WERI-Rb-1 (cell line): Measurements from ENCODE around the gene VWCE.

Experiments
- DNase-seq: peaks from one replicate; pipeline ENCODE4 v3.0.0-alpha.2; 2020
- H3K27ac ChIP-seq: fragments of 250-450 bp; sonication (Bioruptor Pico); 2 replicates; pipeline ENCODE4 v1.5.1; 2020; ENCODE audit warnings: mild to moderate bottlenecking, moderate library complexity
- H3K27me3 ChIP-seq: fragments of 250-450 bp; sonication (Bioruptor Pico); 2 replicates; pipeline ENCODE4 v1.5.1; 2021; ENCODE audit warnings: mild to moderate bottlenecking, low read depth, moderate library complexity; ENCODE audit not compliant: insufficient read depth, severe bottlenecking
- H3K36me3 ChIP-seq: fragments of 250-450 bp; sonication (Bioruptor Pico); 2 replicates; pipeline ENCODE4 v1.5.1; 2020; ENCODE audit warnings: mild to moderate bottlenecking, moderate library complexity
- H3K4me3 ChIP-seq: 2 replicates; pipeline ENCODE4 v1.5.1; 2011; ENCODE audit warnings: low read depth, mild to moderate bottlenecking, control low read depth, low read length
- H3K9me3 ChIP-seq: fragments of 250-450 bp; sonication (Bioruptor Pico); 2 replicates; pipeline ENCODE4 v1.5.1; 2021; ENCODE audit warnings: mild to moderate bottlenecking, moderate library complexity; ENCODE audit not compliant: severe bottlenecking
- TF ChIP-seq, protein P1 (sequence below): IDR thresholded peaks from 2 replicates; pipeline ENCODE4 v1.5.1; 2011; ENCODE audit warnings: low read depth, mild to moderate bottlenecking, control low read depth, inconsistent platforms, low read length

Gene VWCE

DNA sequence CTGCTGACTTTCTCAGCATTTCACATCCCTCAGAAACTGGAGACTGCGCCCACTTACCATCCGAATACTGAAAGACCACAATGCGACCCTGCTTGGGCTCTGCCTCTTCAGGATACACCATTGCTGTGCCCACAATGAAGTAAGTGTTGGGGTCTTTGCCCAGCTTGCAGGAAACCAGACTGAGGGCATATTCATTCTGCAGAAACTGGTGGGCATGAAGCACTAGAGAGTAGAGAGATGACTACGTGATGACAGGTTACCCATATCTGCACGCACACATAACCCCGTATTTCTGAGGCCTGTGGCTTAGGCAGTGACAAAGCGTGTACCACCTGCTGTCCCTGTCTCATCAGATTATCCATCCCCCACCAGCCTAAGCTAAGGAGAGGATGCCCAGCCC, 14.6 kb upstream of the VWCE start:
- TF ChIP-seq, protein P1, sequence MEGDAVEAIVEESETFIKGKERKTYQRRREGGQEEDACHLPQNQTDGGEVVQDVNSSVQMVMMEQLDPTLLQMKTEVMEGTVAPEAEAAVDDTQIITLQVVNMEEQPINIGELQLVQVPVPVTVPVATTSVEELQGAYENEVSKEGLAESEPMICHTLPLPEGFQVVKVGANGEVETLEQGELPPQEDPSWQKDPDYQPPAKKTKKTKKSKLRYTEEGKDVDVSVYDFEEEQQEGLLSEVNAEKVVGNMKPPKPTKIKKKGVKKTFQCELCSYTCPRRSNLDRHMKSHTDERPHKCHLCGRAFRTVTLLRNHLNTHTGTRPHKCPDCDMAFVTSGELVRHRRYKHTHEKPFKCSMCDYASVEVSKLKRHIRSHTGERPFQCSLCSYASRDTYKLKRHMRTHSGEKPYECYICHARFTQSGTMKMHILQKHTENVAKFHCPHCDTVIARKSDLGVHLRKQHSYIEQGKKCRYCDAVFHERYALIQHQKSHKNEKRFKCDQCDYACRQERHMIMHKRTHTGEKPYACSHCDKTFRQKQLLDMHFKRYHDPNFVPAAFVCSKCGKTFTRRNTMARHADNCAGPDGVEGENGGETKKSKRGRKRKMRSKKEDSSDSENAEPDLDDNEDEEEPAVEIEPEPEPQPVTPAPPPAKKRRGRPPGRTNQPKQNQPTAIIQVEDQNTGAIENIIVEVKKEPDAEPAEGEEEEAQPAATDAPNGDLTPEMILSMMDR: no peak
- Histone ChIP-seq H3K9me3 (no peaks in the 10 kb centered on the region), H3K4me3 (no peak overlapping the region), H3K27me3 (no peaks in the 10 kb centered on the region), H3K36me3 (peaks cover 96% of the 10 kb centered on the region), H3K27ac (no peak overlapping the region)
- DNase-seq: no peak

DNA sequence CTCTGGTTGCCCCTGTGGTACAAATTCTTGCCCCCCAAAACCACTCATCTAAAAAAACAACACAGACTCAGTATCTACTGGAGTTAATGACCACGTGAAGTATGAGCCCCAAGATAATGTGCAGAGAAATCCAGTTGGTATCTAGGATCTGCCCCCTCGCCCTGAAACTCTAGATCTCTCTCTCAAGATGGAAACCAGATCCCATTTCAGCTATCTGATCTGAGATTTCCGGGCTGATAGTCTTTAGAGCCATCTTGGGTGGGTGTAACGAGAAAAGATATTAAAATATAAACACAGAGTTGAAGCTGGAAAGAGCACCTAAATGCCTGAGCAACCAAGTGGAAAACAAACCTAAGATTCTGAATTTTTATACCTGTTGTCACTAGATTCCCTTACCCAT, 14.0 kb upstream of the VWCE start:
- Histone ChIP-seq H3K4me3 (no peak overlapping the region), H3K36me3 (peaks cover 95% of the 10 kb centered on the region), H3K27me3 (no peaks in the 10 kb centered on the region), H3K9me3 (no peaks in the 10 kb centered on the region), H3K27ac (no peak overlapping the region)
- DNase-seq: no peak
- TF ChIP-seq, protein P1: no peak

DNA sequence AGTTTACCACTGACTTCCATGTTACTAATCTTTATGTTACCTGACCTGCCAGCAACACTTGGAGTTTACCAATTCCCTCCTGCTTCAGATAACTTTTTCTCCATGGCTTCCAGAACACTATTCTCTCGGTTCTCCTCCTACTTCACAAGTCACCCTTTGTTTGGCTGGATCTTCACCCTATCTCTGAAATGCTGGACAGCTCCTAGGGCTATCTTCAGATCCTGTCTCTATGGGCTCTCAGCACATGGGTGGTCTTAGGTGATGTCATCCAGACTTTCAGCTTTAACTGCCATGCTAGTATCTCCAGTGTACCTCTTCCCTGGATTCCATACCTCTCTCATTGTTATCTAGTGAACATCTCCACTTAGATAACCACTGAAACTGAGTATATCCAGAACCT, 12.2 kb upstream of the VWCE start:
- H3K36me3 ChIP-seq: peaks cover 94% of the 10 kb centered on the region
- H3K4me3 ChIP-seq: no peak overlapping the region
- TF ChIP-seq, protein P1: no peak
- no peak for DNase-seq
- H3K9me3 ChIP-seq: no peaks in the 10 kb centered on the region
- H3K27ac ChIP-seq: no peak overlapping the region
- no peaks in the 10 kb centered on the region for H3K27me3 ChIP-seq

DNA sequence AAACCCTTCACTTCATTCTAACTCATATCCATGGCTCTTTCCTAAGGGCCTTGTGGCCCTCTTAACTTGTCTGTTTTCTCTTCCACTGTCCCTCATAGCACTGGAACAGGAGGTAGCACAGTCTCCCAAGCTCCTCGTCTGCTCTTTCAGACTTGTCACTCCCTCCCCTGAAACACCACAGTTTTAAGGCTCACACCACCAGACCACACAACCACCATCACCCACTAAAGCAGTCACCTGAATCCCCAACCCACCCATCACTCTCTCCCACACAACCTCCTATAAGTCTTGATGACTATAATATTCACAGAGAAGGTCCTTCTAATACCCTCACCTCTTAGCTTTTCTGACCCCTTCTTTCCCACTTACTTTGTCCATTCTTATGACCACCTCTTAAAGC, 11.1 kb upstream of the VWCE start:
- Histone ChIP-seq H3K36me3 (peaks cover 95% of the 10 kb centered on the region), H3K27ac (no peak overlapping the region)

DNA sequence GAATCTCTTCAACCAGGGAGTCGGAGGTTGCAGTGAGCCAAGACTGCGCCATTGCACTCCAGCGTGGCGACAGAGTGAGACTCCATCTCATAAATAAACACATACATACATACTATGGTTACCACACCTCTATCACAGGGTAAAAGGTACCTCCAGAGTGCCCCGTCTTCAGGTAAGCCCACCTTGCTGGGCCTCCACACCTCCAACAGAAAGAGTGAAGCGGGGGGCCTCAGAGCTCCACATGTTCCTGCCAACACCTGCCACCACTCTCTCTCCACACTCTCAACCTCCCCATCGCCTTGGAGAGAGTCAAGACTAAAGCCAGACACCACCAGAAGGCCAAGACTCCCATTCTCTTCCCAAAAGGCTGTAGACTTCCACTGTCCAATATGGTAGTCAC, 10.3 kb upstream of the VWCE start:
- Histone ChIP-seq H3K27me3 (no peaks in the 10 kb centered on the region), H3K4me3 (no peak overlapping the region), H3K36me3 (peaks cover 95% of the 10 kb centered on the region), H3K27ac (no peak overlapping the region), H3K9me3 (no peaks in the 10 kb centered on the region)
- no peak for DNase-seq
- TF ChIP-seq, protein P1: no peak

More for the DNA sequence above, 11.1 kb upstream of the VWCE start:
- no peak for DNase-seq
- TF ChIP-seq, protein P1: no peak
- Histone ChIP-seq H3K4me3 (no peak overlapping the region), H3K27me3 (no peaks in the 10 kb centered on the region), H3K9me3 (no peaks in the 10 kb centered on the region)

DNA sequence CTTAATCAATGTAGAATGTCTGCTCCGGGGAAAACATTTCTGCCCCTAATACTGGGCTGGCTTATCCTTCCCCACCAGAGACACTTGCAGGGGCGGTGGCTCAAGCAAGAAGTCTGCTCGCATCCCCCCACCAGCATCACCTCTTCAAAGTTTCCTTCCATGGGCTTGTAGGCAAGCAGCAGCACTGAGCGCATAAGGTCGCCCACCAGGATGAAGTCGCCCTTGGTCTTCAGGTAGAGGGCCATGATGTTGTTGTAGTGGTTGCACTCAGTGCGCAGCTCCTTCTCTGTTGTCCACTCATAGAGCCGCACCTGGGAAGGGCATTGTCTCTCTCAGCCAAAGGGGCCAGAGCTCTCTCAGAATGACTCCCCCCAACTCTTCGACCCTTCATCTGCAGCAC, 8.6 kb upstream of the VWCE start:
- TF ChIP-seq, protein P1: no peak
- H3K4me3 ChIP-seq: no peak overlapping the region
- no peaks in the 10 kb centered on the region for H3K27me3 ChIP-seq
- no peaks in the 10 kb centered on the region for H3K9me3 ChIP-seq
- no peak for DNase-seq
- H3K27ac ChIP-seq: no peak overlapping the region
- peaks cover 95% of the 10 kb centered on the region for H3K36me3 ChIP-seq
